WTC11 (cell line): ENCODE data around the gene ALCAM. TPM values are rescaled to one million over a fixed set of nuclear protein-coding genes. Genes with fewer than 3 reads are reported as not detected.

Experiments
- ATAC-seq: fragments of 200-7000 bp; cut with Tn5 transposase; 2 replicates; pipeline ENCODE4 v1.10.0; 2021; ENCODE audit warnings: mild to moderate bottlenecking, moderate library complexity
- CTCF ChIA-PET: fragments of 300-600 bp; sonication (Branson Sonifier 250); formaldehyde crosslinking; loops from one replicate; lab custom pipeline; 2021; ENCODE audit warnings: antibody characterized with exemption; lab: Charles Lee
- POLR2A ChIA-PET: fragments of 350-600 bp; sonication (Branson Sonifier 250); formaldehyde crosslinking; loops from one replicate; lab custom pipeline; 2021; ENCODE audit warnings: antibody characterized with exemption; lab: Charles Lee
- DNase-seq: peaks from one replicate; pipeline ENCODE4 v3.0.0; 2021; ENCODE audit warnings: low spot score
- H3K27ac Mint-ChIP-seq: 2 replicates; pipeline ENCODE4 v1.8.0; 2021; ENCODE audit warnings: mixed read lengths
- H3K27me3 Mint-ChIP-seq: 2 replicates; pipeline ENCODE4 v1.8.0; 2021; ENCODE audit warnings: low read depth, mild to moderate bottlenecking, moderate library complexity, mixed read lengths
- H3K36me3 Mint-ChIP-seq: 2 replicates; pipeline ENCODE4 v1.8.0; 2021; ENCODE audit warnings: mixed read lengths
- H3K4me1 Mint-ChIP-seq: 2 replicates; pipeline ENCODE4 v1.8.0; 2022; ENCODE audit warnings: mixed read lengths
- H3K4me3 Mint-ChIP-seq: 2 replicates; pipeline ENCODE4 v1.8.0; 2021; ENCODE audit warnings: mild to moderate bottlenecking, moderate library complexity, mixed read lengths
- H3K9me3 Mint-ChIP-seq: 2 replicates; pipeline ENCODE4 v1.8.0; 2021; ENCODE audit warnings: mixed read lengths
- AR ChIP-seq: fragments of 250-450 bp; sonication (Bioruptor Pico); IDR thresholded peaks from 2 replicates; pipeline ENCODE4 v1.9.0; 2021; ENCODE audit warnings: mild to moderate bottlenecking
- CREM ChIP-seq: sonication (generic); formaldehyde crosslinking; IDR thresholded peaks from 2 replicates; pipeline ENCODE4 v1.8.1; 2022; ENCODE audit warnings: mild to moderate bottlenecking, missing genetic modification reagents, moderate library complexity
- CTCF ChIP-seq: fragments of 200-600 bp; IDR thresholded peaks from 2 replicates; pipeline ENCODE4 v1.8.0; 2022; ENCODE audit warnings: antibody characterized with exemption
- E2F1 ChIP-seq: sonication (generic); formaldehyde crosslinking; IDR thresholded peaks from 2 replicates; pipeline ENCODE4 v1.8.0; 2022; ENCODE audit warnings: mild to moderate bottlenecking, missing genetic modification reagents
- ETV6 ChIP-seq: sonication (generic); formaldehyde crosslinking; IDR thresholded peaks from 2 replicates; pipeline ENCODE4 v1.8.1; 2022; ENCODE audit warnings: mild to moderate bottlenecking, missing genetic modification reagents
- FOXP1 ChIP-seq: sonication (generic); formaldehyde crosslinking; IDR thresholded peaks from 2 replicates; pipeline ENCODE4 v1.8.0; 2022; ENCODE audit warnings: missing genetic modification reagents, mild to moderate bottlenecking, moderate library complexity, borderline replicate concordance
- HMGXB4 ChIP-seq: sonication (generic); formaldehyde crosslinking; IDR thresholded peaks from 2 replicates; pipeline ENCODE4 v1.8.1; 2023; ENCODE audit warnings: mild to moderate bottlenecking, moderate library complexity, missing genetic modification reagents
- IRF2 ChIP-seq: sonication (generic); formaldehyde crosslinking; IDR thresholded peaks from 2 replicates; pipeline ENCODE4 v1.8.0; 2022; ENCODE audit warnings: low read depth, missing genetic modification reagents, borderline replicate concordance
- JUN ChIP-seq: sonication (generic); formaldehyde crosslinking; IDR thresholded peaks from 2 replicates; pipeline ENCODE4 v1.8.0; 2023; ENCODE audit warnings: mild to moderate bottlenecking, missing genetic modification reagents
- MAX ChIP-seq: sonication (generic); formaldehyde crosslinking; IDR thresholded peaks from 2 replicates; pipeline ENCODE4 v1.8.0; 2022; ENCODE audit warnings: mild to moderate bottlenecking, missing genetic modification reagents
- MXD4 ChIP-seq: fragments of 250-450 bp; sonication (Bioruptor Pico); IDR thresholded peaks from 2 replicates; pipeline ENCODE4 v1.8.0; 2021; ENCODE audit warnings: mild to moderate bottlenecking, moderate library complexity, borderline replicate concordance
- PRRX2 ChIP-seq: fragments of 250-450 bp; sonication (Bioruptor Pico); IDR thresholded peaks from 2 replicates; pipeline ENCODE4 v1.8.0; 2021; ENCODE audit warnings: mild to moderate bottlenecking
- USF1 ChIP-seq: sonication (generic); formaldehyde crosslinking; IDR thresholded peaks from 2 replicates; pipeline ENCODE4 v1.8.0; 2022; ENCODE audit warnings: mild to moderate bottlenecking, missing genetic modification reagents
- USF2 ChIP-seq: sonication (generic); formaldehyde crosslinking; IDR thresholded peaks from 2 replicates; pipeline ENCODE4 v1.8.1; 2023; ENCODE audit warnings: mild to moderate bottlenecking, missing genetic modification reagents, moderate library complexity
- ZBTB21 ChIP-seq: sonication (generic); formaldehyde crosslinking; IDR thresholded peaks from 2 replicates; pipeline ENCODE4 v1.8.1; 2023; ENCODE audit warnings: mild to moderate bottlenecking, missing genetic modification reagents, borderline replicate concordance
- ZNF396 ChIP-seq: fragments of 250-450 bp; sonication (Bioruptor Pico); IDR thresholded peaks from 2 replicates; pipeline ENCODE4 v1.8.0; 2021; ENCODE audit warnings: mild to moderate bottlenecking, moderate library complexity, borderline replicate concordance
- ZNF416 ChIP-seq: fragments of 250-450 bp; sonication (Bioruptor Pico); IDR thresholded peaks from 2 replicates; pipeline ENCODE4 v1.9.0; 2021; ENCODE audit warnings: mild to moderate bottlenecking, inconsistent platforms
- ZNF512 ChIP-seq: sonication (generic); formaldehyde crosslinking; IDR thresholded peaks from 2 replicates; pipeline ENCODE4 v1.8.1; 2022; ENCODE audit warnings: missing genetic modification reagents, borderline replicate concordance
- ZNF532 ChIP-seq: fragments of 250-450 bp; sonication (Bioruptor Pico); IDR thresholded peaks from 2 replicates; pipeline ENCODE4 v1.9.0; 2021; ENCODE audit warnings: mild to moderate bottlenecking, borderline replicate concordance
- total RNA-seq: library from RNA; stranded (reverse); gene quantifications from 3 replicates; pipeline ENCODE4 v1.2.3, GENCODE V29; 2021

ALCAM gene
- total RNA-seq, 1 experiment from 2014 or later: 30.7 TPM

- no peak overlapping the region for H3K4me3 Mint-ChIP-seq
- H3K9me3 Mint-ChIP-seq: no peaks in the 10 kb centered on the region
- ChIA-PET CTCF (no interaction called here), POLR2A (no interaction called here)
- DNase-seq (no peak), ATAC-seq (no peak)
- no peak for TF ChIP-seq JUN
- no peak for TF ChIP-seq IRF2 (CRISPR knock-in tag)
- TF ChIP-seq MAX (CRISPR knock-in tag): no peak
- no peak for TF ChIP-seq CREM
- TF ChIP-seq USF1 (CRISPR knock-in tag): no peak
- TF ChIP-seq ZNF512 (CRISPR knock-in tag): no peak
- no peak for TF ChIP-seq FOXP1 (CRISPR knock-in tag)
- TF ChIP-seq ETV6 (CRISPR knock-in tag): no peak
- TF ChIP-seq USF2 (CRISPR knock-in tag): no peak
- no peaks in the 10 kb centered on the region for H3K36me3 Mint-ChIP-seq
- H3K27ac Mint-ChIP-seq: no peak overlapping the region
- H3K4me1 Mint-ChIP-seq: peaks cover 8% of the 10 kb centered on the region
- peaks cover 15% of the 10 kb centered on the region for H3K27me3 Mint-ChIP-seq
Observed at GRCh38 chr3:105349684-105350387, 16.9 kb upstream of the ALCAM start.

- CTCF ChIA-PET: no interaction called here
- no peak for TF ChIP-seq CTCF
- TF ChIP-seq ZNF532 (CRISPR knock-in tag): no peak
- no peak for TF ChIP-seq E2F1 (CRISPR knock-in tag)
- TF ChIP-seq HMGXB4: no peak
- TF ChIP-seq MXD4 (CRISPR knock-in tag): no peak
- TF ChIP-seq AR (CRISPR knock-in tag): no peak
- TF ChIP-seq ZNF396: no peak
- TF ChIP-seq ZNF416 (CRISPR knock-in tag): no peak
- TF ChIP-seq PRRX2: no peak
- no peak for TF ChIP-seq ZBTB21
Observed at GRCh38 chr3:105351821-105352220, 14.9 kb upstream of the ALCAM start.

More at GRCh38 chr3:105351821-105352220, 14.9 kb upstream of the ALCAM start:
- POLR2A ChIA-PET: no interaction called here
- no peak for ATAC-seq
- Mint-ChIP-seq H3K9me3 (no peaks in the 10 kb centered on the region), H3K4me3 (no peak overlapping the region), H3K4me1 (peaks cover 13% of the 10 kb centered on the region), H3K36me3 (no peaks in the 10 kb centered on the region), H3K27ac (no peak overlapping the region), H3K27me3 (peaks cover 19% of the 10 kb centered on the region)
- DNase-seq: no peak
